HEK293 (cell line): Measurements from ENCODE around the gene CEND1.
A peak's percentile ranks its signal among the peaks of the same experiment; 100 is the strongest.

Experiments used
- ELK4 ChIP-seq: IDR thresholded peaks from 2 replicates; pipeline ENCODE4 v1.6.1; 2011; ENCODE audit warnings: mild to moderate bottlenecking, low read depth, low read length, borderline replicate concordance
- GLIS1 ChIP-seq: fragments of 450-650 bp; formaldehyde crosslinking; IDR thresholded peaks from 2 replicates; pipeline ENCODE4 v1.5.1; 2016; ENCODE audit warnings: missing biosample characterization, missing genetic modification characterization
- HIC1 ChIP-seq: fragments of 450-650 bp; formaldehyde crosslinking; IDR thresholded peaks from 2 replicates; pipeline ENCODE4 v1.5.1; 2016; ENCODE audit warnings: missing biosample characterization, missing genetic modification characterization
- MZF1 ChIP-seq: fragments of 450-650 bp; formaldehyde crosslinking; IDR thresholded peaks from 2 replicates; pipeline ENCODE4 v1.5.1; 2017; ENCODE audit warnings: missing biosample characterization, missing genetic modification characterization, borderline replicate concordance
- PRDM1 ChIP-seq: fragments of 450-650 bp; formaldehyde crosslinking; IDR thresholded peaks from 2 replicates; pipeline ENCODE4; 2016; ENCODE audit warnings: missing biosample characterization, missing genetic modification characterization
- SCRT2 ChIP-seq: fragments of 450-650 bp; formaldehyde crosslinking; IDR thresholded peaks from 2 replicates; pipeline ENCODE4 v1.5.1; 2016; ENCODE audit warnings: missing biosample characterization, missing genetic modification characterization
- SP7 ChIP-seq: fragments of 450-650 bp; formaldehyde crosslinking; IDR thresholded peaks from 2 replicates; pipeline ENCODE4 v1.5.1; 2016; ENCODE audit warnings: missing biosample characterization, missing genetic modification characterization
- TRIM28 ChIP-seq: IDR thresholded peaks from 2 replicates; pipeline ENCODE4 v1.6.1; 2011; ENCODE audit warnings: low read length, control low read depth, borderline replicate concordance
- ZBTB17 ChIP-seq: fragments of 450-650 bp; formaldehyde crosslinking; IDR thresholded peaks from 2 replicates; pipeline ENCODE4 v1.5.1; 2016; ENCODE audit warnings: missing biosample characterization, missing genetic modification characterization
- ZBTB48 ChIP-seq: fragments of 450-650 bp; formaldehyde crosslinking; IDR thresholded peaks from 2 replicates; pipeline ENCODE4 v1.5.1; 2016; ENCODE audit warnings: missing biosample characterization, missing genetic modification characterization
- ZIC2 ChIP-seq: fragments of 450-650 bp; formaldehyde crosslinking; IDR thresholded peaks from 2 replicates; pipeline ENCODE4 v1.5.1; 2016; ENCODE audit warnings: missing biosample characterization, missing genetic modification characterization
- ZNF148 ChIP-seq: fragments of 450-650 bp; formaldehyde crosslinking; IDR thresholded peaks from 2 replicates; pipeline ENCODE4 v1.5.0; 2017; ENCODE audit warnings: missing biosample characterization, missing genetic modification characterization, borderline replicate concordance
- ZNF16 ChIP-seq: fragments of 450-650 bp; formaldehyde crosslinking; IDR thresholded peaks from 2 replicates; pipeline ENCODE4 v1.5.1; 2016; ENCODE audit warnings: low read depth, missing biosample characterization, missing genetic modification characterization
- ZNF169 ChIP-seq: fragments of 450-650 bp; formaldehyde crosslinking; IDR thresholded peaks from 2 replicates; pipeline ENCODE4 v1.5.1; 2016; ENCODE audit warnings: missing biosample characterization, missing genetic modification characterization
- ZNF23 ChIP-seq: fragments of 450-650 bp; formaldehyde crosslinking; IDR thresholded peaks from 2 replicates; pipeline ENCODE4 v1.5.1; 2016; ENCODE audit warnings: missing biosample characterization, missing genetic modification characterization, borderline replicate concordance
- ZNF341 ChIP-seq: fragments of 450-650 bp; formaldehyde crosslinking; IDR thresholded peaks from 2 replicates; pipeline ENCODE4; 2016; ENCODE audit warnings: low read depth, missing biosample characterization, missing genetic modification characterization
- ZNF366 ChIP-seq: fragments of 450-650 bp; formaldehyde crosslinking; conservative IDR thresholded peaks from 2 replicates; pipeline ENCODE4 v1.5.1; 2016; ENCODE audit warnings: missing biosample characterization, missing genetic modification characterization
- ZNF37A ChIP-seq: fragments of 450-650 bp; IDR thresholded peaks from 2 replicates; pipeline ENCODE4 v1.5.1; 2018; ENCODE audit warnings: missing biosample characterization, missing genetic modification characterization
- ZNF426 ChIP-seq: fragments of 450-650 bp; formaldehyde crosslinking; IDR thresholded peaks from 2 replicates; pipeline ENCODE4 v1.5.1; 2017; ENCODE audit warnings: missing biosample characterization, missing genetic modification characterization, mild to moderate bottlenecking, inconsistent platforms, moderate library complexity
- ZNF501 ChIP-seq: fragments of 450-650 bp; formaldehyde crosslinking; IDR thresholded peaks from 2 replicates; pipeline ENCODE4 v1.5.1; 2016; ENCODE audit warnings: missing biosample characterization, missing genetic modification characterization
- ZNF548 ChIP-seq: fragments of 450-650 bp; formaldehyde crosslinking; IDR thresholded peaks from 2 replicates; pipeline ENCODE4 v1.5.1; 2016; ENCODE audit warnings: missing biosample characterization, missing genetic modification characterization
- ZNF555 ChIP-seq: fragments of 450-650 bp; formaldehyde crosslinking; conservative IDR thresholded peaks from 2 replicates; pipeline ENCODE4 v1.5.1; 2017; ENCODE audit warnings: missing biosample characterization, mild to moderate bottlenecking, missing genetic modification characterization, inconsistent platforms
- ZNF560 ChIP-seq: fragments of 450-650 bp; formaldehyde crosslinking; IDR thresholded peaks from 2 replicates; pipeline ENCODE4 v1.5.1; 2017; ENCODE audit warnings: missing biosample characterization, missing genetic modification characterization, borderline replicate concordance
- ZNF585B ChIP-seq: fragments of 450-650 bp; formaldehyde crosslinking; IDR thresholded peaks from 2 replicates; pipeline ENCODE4 v1.5.1; 2016; ENCODE audit warnings: missing biosample characterization, missing genetic modification characterization
- ZNF629 ChIP-seq: fragments of 450-650 bp; formaldehyde crosslinking; IDR thresholded peaks from 2 replicates; pipeline ENCODE4 v1.5.1; 2017; ENCODE audit warnings: missing biosample characterization, missing genetic modification characterization
- ZNF664 ChIP-seq: fragments of 450-650 bp; formaldehyde crosslinking; IDR thresholded peaks from 2 replicates; pipeline ENCODE4 v1.5.1; 2016; ENCODE audit warnings: missing biosample characterization, missing genetic modification characterization
- ZNF747 ChIP-seq: fragments of 450-650 bp; formaldehyde crosslinking; IDR thresholded peaks from 2 replicates; pipeline ENCODE4 v1.5.1; 2016; ENCODE audit warnings: missing biosample characterization, missing genetic modification characterization
- ZNF837 ChIP-seq: fragments of 450-650 bp; formaldehyde crosslinking; IDR thresholded peaks from 2 replicates; pipeline ENCODE4 v1.5.1; 2016; ENCODE audit warnings: missing biosample characterization, missing genetic modification characterization
- TF ChIP-seq, protein P1 (sequence below): fragments of 450-650 bp; formaldehyde crosslinking; IDR thresholded peaks from 2 replicates; pipeline ENCODE4 v1.5.1; 2016; ENCODE audit warnings: missing biosample characterization, missing genetic modification characterization
- TF ChIP-seq, protein P2 (sequence below): fragments of 450-650 bp; formaldehyde crosslinking; IDR thresholded peaks from 2 replicates; pipeline ENCODE4 v1.5.1; 2016; ENCODE audit warnings: missing biosample characterization, missing genetic modification characterization
- TF ChIP-seq, protein P3 (sequence below): fragments of 450-650 bp; formaldehyde crosslinking; IDR thresholded peaks from 2 replicates; pipeline ENCODE4 v1.5.1; 2017; ENCODE audit warnings: missing biosample characterization, missing genetic modification characterization

Gene CEND1

GRCh38 chr11:796565-797295 lies 6.8 kb upstream of the CEND1 start (continued):
- no peak for TF ChIP-seq ZNF37A (tag by site-specific recombination)
- TF ChIP-seq SCRT2 (tag by site-specific recombination), result no peak
- TF ChIP-seq, protein P1, sequence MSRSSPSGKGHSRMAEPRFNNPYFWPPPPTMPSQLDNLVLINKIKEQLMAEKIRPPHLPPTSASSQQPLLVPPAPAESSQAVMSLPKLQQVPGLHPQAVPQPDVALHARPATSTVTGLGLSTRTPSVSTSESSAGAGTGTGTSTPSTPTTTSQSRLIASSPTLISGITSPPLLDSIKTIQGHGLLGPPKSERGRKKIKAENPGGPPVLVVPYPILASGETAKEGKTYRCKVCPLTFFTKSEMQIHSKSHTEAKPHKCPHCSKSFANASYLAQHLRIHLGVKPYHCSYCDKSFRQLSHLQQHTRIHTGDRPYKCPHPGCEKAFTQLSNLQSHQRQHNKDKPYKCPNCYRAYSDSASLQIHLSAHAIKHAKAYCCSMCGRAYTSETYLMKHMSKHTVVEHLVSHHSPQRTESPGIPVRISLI (tag by site-specific recombination), result no peak
- TF ChIP-seq GLIS1 (tag by site-specific recombination), result no peak
- TF ChIP-seq ZNF169 (tag by site-specific recombination), result no peak
- no peak for TF ChIP-seq MZF1
- peak; percentile 17; the same call in 1 of the 2 replicates for TF ChIP-seq ZBTB48 (tag by site-specific recombination)
- no peak for TF ChIP-seq ZNF664 (tag by site-specific recombination)
- no peak for TF ChIP-seq ZNF426 (tag by site-specific recombination)
- TF ChIP-seq ZNF366, result no peak
- TF ChIP-seq HIC1 (tag by site-specific recombination), result peak; percentile 86
- TF ChIP-seq ZNF148 (tag by site-specific recombination), result no peak
- TF ChIP-seq, protein P2, sequence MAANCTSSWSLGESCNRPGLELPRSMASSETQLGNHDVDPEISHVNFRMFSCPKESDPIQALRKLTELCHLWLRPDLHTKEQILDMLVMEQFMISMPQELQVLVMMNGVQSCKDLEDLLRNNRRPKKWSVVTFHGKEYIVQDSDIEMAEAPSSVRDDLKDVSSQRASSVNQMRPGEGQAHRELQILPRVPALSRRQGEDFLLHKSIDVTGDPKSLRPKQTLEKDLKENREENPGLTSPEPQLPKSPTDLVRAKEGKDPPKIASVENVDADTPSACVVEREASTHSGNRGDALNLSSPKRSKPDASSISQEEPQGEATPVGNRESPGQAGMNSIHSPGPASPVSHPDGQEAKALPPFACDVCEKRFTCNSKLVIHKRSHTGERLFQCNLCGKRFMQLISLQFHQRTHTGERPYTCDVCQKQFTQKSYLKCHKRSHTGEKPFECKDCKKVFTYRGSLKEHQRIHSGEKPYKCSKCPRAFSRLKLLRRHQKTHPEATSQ (tag by site-specific recombination), result no peak
- no peak for TF ChIP-seq TRIM28
- TF ChIP-seq ELK4, result no peak
- no peak for TF ChIP-seq ZNF16 (tag by site-specific recombination)
- TF ChIP-seq ZNF629, result 0 out of 2 replicates have a peak, but pooled peaks have one; percentile 48
- no peak for TF ChIP-seq ZNF341
- no peak for TF ChIP-seq PRDM1 (tag by site-specific recombination)
- TF ChIP-seq ZNF837 (tag by site-specific recombination), result no peak
- TF ChIP-seq ZNF555 (tag by site-specific recombination), result no peak
- no peak for TF ChIP-seq ZNF747 (tag by site-specific recombination)
- no peak for TF ChIP-seq ZIC2 (tag by site-specific recombination)
- TF ChIP-seq ZNF23 (tag by site-specific recombination), result no peak
- no peak; the same call in 1 of the 2 replicates for TF ChIP-seq ZBTB17 (tag by site-specific recombination)
- no peak for TF ChIP-seq ZNF501 (tag by site-specific recombination)
- no peak for TF ChIP-seq ZNF585B (tag by site-specific recombination)
- no peak for TF ChIP-seq ZNF560 (tag by site-specific recombination)
- TF ChIP-seq, protein P3, sequence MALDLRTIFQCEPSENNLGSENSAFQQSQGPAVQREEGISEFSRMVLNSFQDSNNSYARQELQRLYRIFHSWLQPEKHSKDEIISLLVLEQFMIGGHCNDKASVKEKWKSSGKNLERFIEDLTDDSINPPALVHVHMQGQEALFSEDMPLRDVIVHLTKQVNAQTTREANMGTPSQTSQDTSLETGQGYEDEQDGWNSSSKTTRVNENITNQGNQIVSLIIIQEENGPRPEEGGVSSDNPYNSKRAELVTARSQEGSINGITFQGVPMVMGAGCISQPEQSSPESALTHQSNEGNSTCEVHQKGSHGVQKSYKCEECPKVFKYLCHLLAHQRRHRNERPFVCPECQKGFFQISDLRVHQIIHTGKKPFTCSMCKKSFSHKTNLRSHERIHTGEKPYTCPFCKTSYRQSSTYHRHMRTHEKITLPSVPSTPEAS (tag by site-specific recombination), result no peak
- TF ChIP-seq SP7, result peak; percentile 12; the same call in 1 of the 2 replicates
- TF ChIP-seq ZNF548, result no peak
